Measurements from ENCODE around the gene ACSL3. TPM values are rescaled to one million over a fixed set of nuclear protein-coding genes. Genes with fewer than 3 reads are reported as not detected.

ACSL3 gene
- total RNA-seq, 2 donors from 2014 or later: 77.1 to 124 TPM

DNA sequence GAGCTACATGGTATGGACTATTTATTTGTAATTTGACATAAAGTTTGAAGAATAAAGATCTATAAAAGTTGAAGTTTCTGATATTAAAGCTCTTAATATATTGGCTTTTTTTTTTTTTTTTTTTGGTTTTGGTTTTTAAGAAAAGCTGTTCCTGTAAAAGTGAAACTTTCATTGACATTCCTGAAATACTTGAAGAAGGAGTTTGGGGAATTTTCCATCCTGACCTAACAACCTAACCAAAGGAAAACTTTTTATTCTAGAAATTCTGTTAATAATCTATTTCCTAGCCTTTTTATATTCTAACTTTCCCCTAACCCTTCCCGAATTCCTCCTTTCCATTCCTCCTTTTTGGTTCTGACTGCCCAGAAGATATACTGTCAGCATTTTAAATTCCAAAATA, 83.7 kb downstream of the ACSL3 start:
- TF ChIP-seq, protein P1, sequence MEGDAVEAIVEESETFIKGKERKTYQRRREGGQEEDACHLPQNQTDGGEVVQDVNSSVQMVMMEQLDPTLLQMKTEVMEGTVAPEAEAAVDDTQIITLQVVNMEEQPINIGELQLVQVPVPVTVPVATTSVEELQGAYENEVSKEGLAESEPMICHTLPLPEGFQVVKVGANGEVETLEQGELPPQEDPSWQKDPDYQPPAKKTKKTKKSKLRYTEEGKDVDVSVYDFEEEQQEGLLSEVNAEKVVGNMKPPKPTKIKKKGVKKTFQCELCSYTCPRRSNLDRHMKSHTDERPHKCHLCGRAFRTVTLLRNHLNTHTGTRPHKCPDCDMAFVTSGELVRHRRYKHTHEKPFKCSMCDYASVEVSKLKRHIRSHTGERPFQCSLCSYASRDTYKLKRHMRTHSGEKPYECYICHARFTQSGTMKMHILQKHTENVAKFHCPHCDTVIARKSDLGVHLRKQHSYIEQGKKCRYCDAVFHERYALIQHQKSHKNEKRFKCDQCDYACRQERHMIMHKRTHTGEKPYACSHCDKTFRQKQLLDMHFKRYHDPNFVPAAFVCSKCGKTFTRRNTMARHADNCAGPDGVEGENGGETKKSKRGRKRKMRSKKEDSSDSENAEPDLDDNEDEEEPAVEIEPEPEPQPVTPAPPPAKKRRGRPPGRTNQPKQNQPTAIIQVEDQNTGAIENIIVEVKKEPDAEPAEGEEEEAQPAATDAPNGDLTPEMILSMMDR (IDR thresholded peaks at IDR 0.05): no peak
- no peak for TF ChIP-seq POLR2AphosphoS5 (IDR thresholded peaks at IDR 0.05)
- 96% methylated on average over 1 of the region's 1 CpG for WGBS
- Histone ChIP-seq H3K4me1 (replicated peaks) (no peaks in the 10 kb centered on the region), H3K4me3 (no peak overlapping the region), H3K36me3 (no peaks in the 10 kb centered on the region), H3K27ac (no peak overlapping the region), H3K9me3 (no peaks in the 10 kb centered on the region), H3K27me3 (replicated peaks; ENCODE audit: insufficient read depth) (no peaks in the 10 kb centered on the region)
- intact Hi-C loops (cut with DNase I): no loop called here
- DNase-seq (ENCODE audit: low spot score): no peak

DNA sequence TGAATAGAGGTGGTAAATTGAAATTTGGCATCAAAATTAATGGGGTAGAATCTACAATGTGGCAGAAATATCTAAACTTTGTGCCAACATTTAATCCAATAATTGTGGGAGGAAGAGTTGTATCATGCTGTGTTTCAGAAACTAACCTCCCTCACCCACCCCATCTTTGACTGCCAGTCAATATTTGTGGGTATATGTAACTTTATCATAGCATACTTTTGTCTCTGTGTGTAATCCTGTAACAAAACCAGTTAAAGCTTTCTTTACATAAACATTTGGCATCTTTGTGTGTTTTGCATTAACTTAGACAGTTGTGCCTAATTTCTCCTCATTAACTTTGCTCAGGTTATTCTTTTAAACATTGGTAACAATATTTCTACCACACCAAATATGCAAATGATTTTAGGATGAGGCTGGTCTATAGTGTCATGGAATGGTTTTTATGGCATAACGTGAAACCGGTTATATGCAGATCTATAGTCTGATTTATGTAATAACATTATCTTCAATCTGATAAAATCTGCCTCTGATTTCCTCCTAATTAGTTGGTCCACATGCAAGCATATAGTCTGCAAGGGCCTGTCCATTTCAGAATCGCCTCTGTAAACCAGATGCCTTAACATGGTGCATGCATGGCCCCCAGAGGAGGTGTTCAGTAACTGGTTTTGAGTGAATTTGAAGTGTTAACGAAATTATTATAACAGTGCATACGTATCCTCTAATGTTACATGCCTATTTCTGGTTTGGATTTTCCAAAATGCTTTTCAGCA, 84.3 kb downstream of the ACSL3 start:
- 82% methylated on average over 5 of the region's 5 CpGs for WGBS
- no peak overlapping the region for H3K27ac ChIP-seq
- H3K27me3 ChIP-seq (replicated peaks; ENCODE audit: insufficient read depth): no peaks in the 10 kb centered on the region
- no peak for TF ChIP-seq POLR2AphosphoS5 (IDR thresholded peaks at IDR 0.05)
- TF ChIP-seq POLR2A (IDR thresholded peaks at IDR 0.05): no peak
- TF ChIP-seq, protein P1 (IDR thresholded peaks at IDR 0.05): no peak
- intact Hi-C loops (cut with DNase I): no loop called here
- H3K9me3 ChIP-seq: no peaks in the 10 kb centered on the region
- no peak for DNase-seq (ENCODE audit: low spot score)
- no peaks in the 10 kb centered on the region for H3K36me3 ChIP-seq
- no peak overlapping the region for H3K4me3 ChIP-seq
- H3K4me1 ChIP-seq (replicated peaks): no peaks in the 10 kb centered on the region

DNA sequence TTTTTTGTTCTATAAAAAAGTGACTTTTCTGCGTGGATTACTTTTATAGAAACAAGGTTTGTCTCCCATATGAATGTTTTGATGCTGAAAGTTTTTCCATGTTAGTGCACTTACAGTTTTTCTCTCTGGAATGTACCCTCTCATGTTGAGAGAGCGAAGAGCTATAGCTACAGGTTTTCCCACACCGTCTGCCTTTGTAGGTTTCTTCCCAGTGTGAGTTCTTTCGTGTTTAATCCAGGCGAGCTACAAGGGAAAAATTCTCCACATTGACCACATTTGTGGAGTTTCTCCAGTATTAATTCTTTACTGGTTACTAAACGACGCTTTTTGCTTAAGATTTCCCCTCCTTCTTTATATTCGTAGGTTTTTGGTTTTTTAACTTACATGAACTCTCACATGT, 85.1 kb downstream of the ACSL3 start:
- intact Hi-C loops (cut with DNase I): no loop called here
- no peak for DNase-seq (ENCODE audit: low spot score)
- WGBS: 84% methylated on average over 8 of the region's 8 CpGs

DNA sequence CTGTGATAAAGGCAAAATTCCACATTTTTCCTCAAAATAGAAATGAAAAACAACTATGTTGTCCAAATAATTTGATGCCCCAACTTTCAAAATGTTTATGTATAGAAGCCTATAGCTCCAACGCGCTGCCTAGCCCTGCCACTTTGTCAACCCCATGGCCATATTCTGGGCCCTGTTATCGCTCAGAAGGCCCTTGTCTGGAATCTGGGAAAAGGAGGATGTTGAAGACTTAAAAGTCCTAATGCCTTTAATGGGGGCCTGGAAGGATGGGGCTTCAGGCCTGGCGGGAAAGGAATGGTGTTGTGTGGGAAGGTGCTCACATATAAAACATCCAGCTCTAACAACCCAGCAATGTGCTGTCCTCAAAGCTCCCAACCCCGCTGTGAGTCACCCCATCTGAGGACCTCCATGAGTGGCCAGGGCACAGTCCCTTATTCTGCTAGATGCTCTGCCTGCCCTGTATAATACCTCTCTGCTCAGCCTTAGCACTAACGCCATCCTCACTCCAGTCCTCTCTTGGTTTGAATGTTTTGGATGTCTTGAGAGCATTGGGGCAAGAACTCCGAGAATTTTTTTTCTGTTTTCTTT, 86.0 kb downstream of the ACSL3 start:
- no peaks in the 10 kb centered on the region for H3K36me3 ChIP-seq
- WGBS: 92% methylated on average over 7 of the region's 7 CpGs
- no peak overlapping the region for H3K4me3 ChIP-seq
- H3K9me3 ChIP-seq: no peaks in the 10 kb centered on the region
- DNase-seq (ENCODE audit: low spot score): no peak
- no peak overlapping the region for H3K27ac ChIP-seq
- no peaks in the 10 kb centered on the region for H3K4me1 ChIP-seq (replicated peaks)
- TF ChIP-seq POLR2A (IDR thresholded peaks at IDR 0.05): no peak
- TF ChIP-seq POLR2AphosphoS5 (IDR thresholded peaks at IDR 0.05): no peak
- TF ChIP-seq, protein P1 (IDR thresholded peaks at IDR 0.05): no peak
- intact Hi-C loops (cut with DNase I): no loop called here
- H3K27me3 ChIP-seq (replicated peaks; ENCODE audit: insufficient read depth): no peaks in the 10 kb centered on the region

More for the DNA sequence above, 85.1 kb downstream of the ACSL3 start:
- H3K4me1 ChIP-seq (replicated peaks): no peaks in the 10 kb centered on the region
- no peaks in the 10 kb centered on the region for H3K27me3 ChIP-seq (replicated peaks; ENCODE audit: insufficient read depth)
- TF ChIP-seq, protein P1 (IDR thresholded peaks at IDR 0.05): no peak
- TF ChIP-seq POLR2A (IDR thresholded peaks at IDR 0.05) (no peak), POLR2AphosphoS5 (IDR thresholded peaks at IDR 0.05) (no peak)
- no peak overlapping the region for H3K27ac ChIP-seq
- H3K36me3 ChIP-seq: no peaks in the 10 kb centered on the region
- no peak overlapping the region for H3K4me3 ChIP-seq
- no peaks in the 10 kb centered on the region for H3K9me3 ChIP-seq

DNA sequence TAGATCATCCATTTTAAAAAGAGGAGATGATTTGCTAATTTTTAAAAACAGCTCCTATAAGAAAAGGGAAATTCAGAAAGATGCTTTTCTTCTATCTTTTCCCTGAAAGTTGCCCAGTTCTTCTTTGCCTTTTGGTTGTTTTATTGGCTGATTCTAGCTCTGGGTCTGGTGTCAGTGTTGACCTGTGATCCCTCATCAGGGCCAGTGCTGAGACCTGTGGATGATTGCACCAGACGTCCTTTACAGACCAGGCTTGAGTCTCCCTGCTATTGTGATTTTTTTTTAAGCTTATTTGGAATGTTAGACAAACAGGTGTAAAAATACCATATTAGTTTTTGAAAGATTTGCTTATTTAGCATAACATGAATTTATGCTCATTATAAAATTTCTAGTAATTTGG, 88.2 kb downstream of the ACSL3 start:
- TF ChIP-seq POLR2A (IDR thresholded peaks at IDR 0.05) (no peak), POLR2AphosphoS5 (IDR thresholded peaks at IDR 0.05) (no peak)
- TF ChIP-seq, protein P1 (IDR thresholded peaks at IDR 0.05): no peak
- no peak overlapping the region for H3K4me3 ChIP-seq
- H3K36me3 ChIP-seq: no peaks in the 10 kb centered on the region
- DNase-seq (ENCODE audit: low spot score): no peak
- intact Hi-C loops (cut with DNase I): no loop called here
- H3K27ac ChIP-seq: no peak overlapping the region
- H3K9me3 ChIP-seq: no peaks in the 10 kb centered on the region
- 64% methylated on average over 1 of the region's 1 CpG for WGBS
- no peaks in the 10 kb centered on the region for H3K27me3 ChIP-seq (replicated peaks; ENCODE audit: insufficient read depth)
- no peaks in the 10 kb centered on the region for H3K4me1 ChIP-seq (replicated peaks)

Data from prostate gland (tissue), 2 donors.